B cell (primary cell): ENCODE results near the gene CMTM6. TPM values are rescaled to one million over a fixed set of nuclear protein-coding genes. Genes with fewer than 3 reads are reported as not detected.

Experiments used
- ATAC-seq: fragments of 200-7000 bp; cut with Tn5 transposase; one replicate; pipeline ENCODE4 v1.10.0; 2021; ENCODE audit warnings: low read depth, mild to moderate bottlenecking, moderate number of reproducible peaks, moderate library complexity
- CTCF ChIA-PET: fragments of 350-600 bp; sonication (Branson Sonifier 250); formaldehyde crosslinking; loops from one replicate; lab custom pipeline; 2021; ENCODE audit warnings: antibody characterized with exemption, inconsistent platforms; lab: Charles Lee
- POLR2A ChIA-PET: fragments of 350-600 bp; sonication (Branson Sonifier 250); formaldehyde crosslinking; loops from one replicate; lab custom pipeline; 2021; ENCODE audit warnings: antibody characterized with exemption; lab: Charles Lee
- DNase-seq: peaks from one replicate; pipeline ENCODE4 v3.0.0; 2013
- H2AFZ ChIP-seq: 2 replicates; pipeline ENCODE4 v1.6.1; 2012; ENCODE audit warnings: mild to moderate bottlenecking, low read depth, low read length; ENCODE audit not compliant: insufficient read depth, poor library complexity, severe bottlenecking
- H3K27ac ChIP-seq, 2 donors: 1 replicate in 1 of 2; 2 replicates in 1 of 2; pipeline ENCODE4 v1.5.1; 2012 to 2013; ENCODE audit warnings: low read length in 2 of 2, mild to moderate bottlenecking in 2 of 2, moderate library complexity in 1 of 2
- H3K27me3 ChIP-seq, 4 experiments: fragments of 200-600 bp in 1 of 4; sonication (generic) in 1 of 4; replicated peaks in 1 of 4; 1 replicate in 2 of 4; 2 replicates in 2 of 4; pipeline versions ENCODE4 v1.6.1 to v1.7.0; 2013 to 2016; ENCODE audit warnings: low read length in 3 of 4, mild to moderate bottlenecking in 2 of 4, mixed read lengths in 1 of 4, moderate library complexity in 1 of 4; ENCODE audit not compliant: insufficient read depth in 4 of 4, control insufficient read depth in 3 of 4; ENCODE audit errors: control extremely low read depth in 1 of 4
- H3K36me3 ChIP-seq, 2 experiments: replicated peaks in 1 of 2; 1 replicate in 1 of 2; 2 replicates in 1 of 2; pipeline versions ENCODE4 v1.6.1 to v1.7.1; 2013; ENCODE audit warnings: low read length in 1 of 2; ENCODE audit not compliant: insufficient read depth in 2 of 2, control insufficient read depth in 1 of 2; ENCODE audit errors: control extremely low read depth in 1 of 2, extremely low read depth in 1 of 2
- H3K4me1 ChIP-seq, 2 donors: fragments of 200-600 bp in 1 of 2; sonication (generic) in 1 of 2; 1 replicate in 1 of 2; 2 replicates in 1 of 2; pipeline versions ENCODE4 v1.5.1 to v1.6.1; 2013 to 2017; ENCODE audit warnings: low read length in 2 of 2; ENCODE audit not compliant: control insufficient read depth in 2 of 2, insufficient read depth in 2 of 2
- H3K4me2 ChIP-seq: replicated peaks from 2 replicates; pipeline ENCODE3; 2012; ENCODE audit warnings: mild to moderate bottlenecking, low read depth, low read length; ENCODE audit not compliant: poor library complexity, severe bottlenecking
- H3K4me3 ChIP-seq, 5 experiments: fragments of 200-600 bp in 1 of 5; sonication (generic) in 1 of 5; 1 replicate in 3 of 5; 2 replicates in 2 of 5; pipeline versions ENCODE4 v1.5.1 to v1.7.0; 2011 to 2016; ENCODE audit warnings: low read length in 4 of 5, mild to moderate bottlenecking in 4 of 5, low read depth in 2 of 5, control low read depth in 1 of 5, moderate library complexity in 1 of 5; ENCODE audit not compliant: insufficient read depth in 1 of 5; ENCODE audit errors: control extremely low read depth in 1 of 5, extremely low read depth in 1 of 5
- H3K79me2 ChIP-seq: fragments of 200-600 bp; sonication (generic); one replicate; pipeline ENCODE4 v1.6.0; 2016; ENCODE audit warnings: low read length; ENCODE audit not compliant: control insufficient read depth, insufficient read depth
- H3K9ac ChIP-seq: fragments of 200-600 bp; sonication (generic); 2 replicates; pipeline ENCODE4 v1.6.1; 2017; ENCODE audit warnings: mild to moderate bottlenecking, low read length, moderate library complexity
- H3K9me3 ChIP-seq, 3 donors: one replicate each; pipeline versions ENCODE4 v1.6.1 to v1.7.1; 2013; ENCODE audit warnings: low read length in 2 of 3; ENCODE audit not compliant: control insufficient read depth in 2 of 3, insufficient read depth in 1 of 3; ENCODE audit errors: control extremely low read depth in 1 of 3
- H4K20me1 ChIP-seq: 2 replicates; pipeline ENCODE4 v1.6.0; 2012; ENCODE audit warnings: mild to moderate bottlenecking, low read length; ENCODE audit not compliant: insufficient read depth, control insufficient read depth, poor library complexity, severe bottlenecking
- H3K27ac Mint-ChIP-seq: one replicate; pipeline ENCODE4 v1.8.0; 2021; ENCODE audit warnings: mixed read lengths
- H3K27me3 Mint-ChIP-seq: one replicate; pipeline ENCODE4 v1.8.0; 2021; ENCODE audit warnings: mixed read lengths
- H3K4me1 Mint-ChIP-seq: one replicate; pipeline ENCODE4 v1.8.0; 2021; ENCODE audit warnings: mixed read lengths
- H3K4me3 Mint-ChIP-seq: one replicate; pipeline ENCODE4 v1.8.0; 2021; ENCODE audit warnings: mixed read lengths
- H3K9me3 Mint-ChIP-seq: one replicate; pipeline ENCODE4 v1.8.0; 2022; ENCODE audit warnings: mixed read lengths; ENCODE audit not compliant: insufficient read depth
- EZH2 ChIP-seq: IDR thresholded peaks from 2 replicates; pipeline ENCODE4 v1.6.1; 2012; ENCODE audit warnings: borderline replicate concordance, low read depth, mild to moderate bottlenecking, moderate library complexity, low read length; ENCODE audit not compliant: insufficient read depth, poor library complexity, severe bottlenecking
- intact Hi-C: fragments of 100-400 bp; cut with micrococcal nuclease; formaldehyde crosslinking; loops from one replicate; pipeline ENCODE4 v1.10.0; 2022
- polyA plus RNA-seq: library from polyadenylated mRNA; depleted of rRNA; stranded (reverse); fragments of >200 nt; gene quantifications from 2 replicates; pipeline ENCODE4 v1.2.3, GENCODE V29; 2012
- total RNA-seq, 2 donors: library from RNA; stranded (reverse); fragments of 120-200 nt in 1 of 2; gene quantifications; 1 replicate in 1 of 2; 2 replicates in 1 of 2; pipeline versions ENCODE4 v1.2.3 to v1.2.4, GENCODE V29; 2013 to 2022
- TF ChIP-seq, protein P1 (sequence below): fragments of 200-600 bp; IDR thresholded peaks from one replicate; pipeline ENCODE4 v1.8.0; 2022; ENCODE audit warnings: antibody characterized with exemption, mild to moderate bottlenecking

CMTM6 gene
- total and polyA plus RNA-seq, 2 donors (not counting 1 experiment from before 2014, with no cell fraction given) = 19.2 to 66.3 TPM

DNA sequence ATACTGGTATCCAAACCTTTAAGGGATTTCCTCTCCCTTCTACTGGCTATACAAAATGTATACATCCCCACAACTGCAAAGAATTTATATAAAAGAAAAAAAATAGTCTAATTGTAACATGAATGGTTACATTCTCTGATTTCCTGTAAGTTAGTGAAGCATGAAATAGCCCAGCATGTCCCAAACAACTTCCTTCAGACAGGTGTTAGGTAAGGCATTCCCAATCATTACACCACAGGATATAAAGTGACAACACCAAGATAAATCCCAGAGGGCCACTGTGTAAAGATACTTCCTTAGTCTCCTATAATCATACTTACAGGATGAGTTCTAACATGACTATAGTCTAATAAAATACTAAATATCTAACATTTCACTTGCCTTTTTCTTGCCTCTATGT lies 7.6 kb downstream of the CMTM6 start:
- Histone ChIP-seq H3K4me2 (peak overlapping the region; percentile 38), H3K4me1 (peaks cover 35 to 49% of the 10 kb centered on the region in 2 donors), H3K27ac (peak overlapping the region in 1 of 2 donors; percentile 63), H2AFZ (no peak overlapping the region), H3K4me3 (no peak overlapping the region), H3K9me3 (no peaks in the 10 kb centered on the region), H3K9ac (no peak overlapping the region), H4K20me1 (peaks cover 31% of the 10 kb centered on the region), H3K27me3 (no peaks in the 10 kb centered on the region), H3K36me3 (peaks cover 19 to 22% of the 10 kb centered on the region in 2 experiments), H3K79me2 (peaks cover 90% of the 10 kb centered on the region)
- intact Hi-C loops = loop anchor here (10.0 kb wide), 1 partner anchor 1220 kb away; the partner anchor contains the start of gene CLASP2
- ChIA-PET CTCF (interaction anchor here (0.7 to 1.5 kb wide), 2 partner anchors 15 to 96 kb away, joined by 3 to 6 read pairs; no protein-coding TSS in a partner anchor), POLR2A (interaction anchor here (1.2 kb wide), 1 partner anchor 10 kb away, joined by 3 read pairs; no protein-coding TSS in a partner anchor)
- ATAC-seq = no peak
- Mint-ChIP-seq H3K27me3 (no peaks in the 10 kb centered on the region), H3K4me1 (peaks cover 30% of the 10 kb centered on the region), H3K4me3 (no peak overlapping the region), H3K9me3 (no peaks in the 10 kb centered on the region), H3K27ac (no peak overlapping the region)
- no peak for DNase-seq
- TF ChIP-seq, protein P1, sequence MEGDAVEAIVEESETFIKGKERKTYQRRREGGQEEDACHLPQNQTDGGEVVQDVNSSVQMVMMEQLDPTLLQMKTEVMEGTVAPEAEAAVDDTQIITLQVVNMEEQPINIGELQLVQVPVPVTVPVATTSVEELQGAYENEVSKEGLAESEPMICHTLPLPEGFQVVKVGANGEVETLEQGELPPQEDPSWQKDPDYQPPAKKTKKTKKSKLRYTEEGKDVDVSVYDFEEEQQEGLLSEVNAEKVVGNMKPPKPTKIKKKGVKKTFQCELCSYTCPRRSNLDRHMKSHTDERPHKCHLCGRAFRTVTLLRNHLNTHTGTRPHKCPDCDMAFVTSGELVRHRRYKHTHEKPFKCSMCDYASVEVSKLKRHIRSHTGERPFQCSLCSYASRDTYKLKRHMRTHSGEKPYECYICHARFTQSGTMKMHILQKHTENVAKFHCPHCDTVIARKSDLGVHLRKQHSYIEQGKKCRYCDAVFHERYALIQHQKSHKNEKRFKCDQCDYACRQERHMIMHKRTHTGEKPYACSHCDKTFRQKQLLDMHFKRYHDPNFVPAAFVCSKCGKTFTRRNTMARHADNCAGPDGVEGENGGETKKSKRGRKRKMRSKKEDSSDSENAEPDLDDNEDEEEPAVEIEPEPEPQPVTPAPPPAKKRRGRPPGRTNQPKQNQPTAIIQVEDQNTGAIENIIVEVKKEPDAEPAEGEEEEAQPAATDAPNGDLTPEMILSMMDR = no peak
- no peak for TF ChIP-seq EZH2
